Measurements from ENCODE around the gene ECT2L. TPM values are rescaled to one million over a fixed set of nuclear protein-coding genes. Genes with fewer than 3 reads are reported as not detected.
A peak's percentile ranks its signal among the peaks of the same experiment; 100 is the strongest.

ECT2L gene
- total and polyA plus RNA-seq, 2 of the 4 experiments (the other 2 are of a cell fraction) = not detected

DNA sequence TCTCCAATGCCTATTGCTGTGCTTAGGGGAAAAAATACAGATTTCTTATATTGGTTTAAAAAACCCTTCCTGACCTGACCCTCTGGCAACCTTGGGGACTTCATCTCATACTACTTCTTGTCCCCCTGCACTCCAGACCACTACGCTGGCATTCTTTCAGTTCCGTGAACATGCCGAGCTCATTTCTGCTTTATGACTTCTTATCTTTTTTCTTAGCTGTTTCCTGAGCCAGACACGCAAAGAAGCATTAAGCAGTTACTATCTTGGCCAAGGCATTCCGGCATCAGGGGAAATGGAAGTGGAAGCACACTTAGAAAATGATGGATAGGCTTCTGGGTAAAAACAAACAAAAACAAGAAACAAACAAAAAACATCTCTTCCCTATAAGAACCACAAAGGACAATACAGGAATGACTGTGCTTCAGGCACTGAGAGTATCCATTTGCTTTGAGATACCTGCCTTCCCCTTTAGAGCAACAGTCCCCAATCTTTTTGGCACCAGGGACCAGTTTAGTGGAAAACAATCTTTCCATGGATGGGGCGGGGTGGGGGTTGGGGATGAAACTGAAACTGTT, 26.7 kb upstream of the ECT2L start:
- Histone ChIP-seq H2BK120ac (ENCODE audit: low read depth, low read length) (no peak overlapping the region), H3K79me1 (ENCODE audit: low read depth in 1 of 2, low read length in 2 of 2) (peaks cover 4 to 10% of the 10 kb centered on the region in 2 experiments; a peak in 2 of 4 replicates), H3K14ac (replicated peaks; ENCODE audit: low read depth, low read length) (no peak overlapping the region), H2AK9ac (replicated peaks; ENCODE audit: low read depth, low read length, poor library complexity) (no peak overlapping the region), H3K9me3 (ENCODE audit: control insufficient read depth, insufficient read depth, low read length) (no peaks in the 10 kb centered on the region), H3K56ac (ENCODE audit: extremely low read depth, insufficient read depth, low read length) (no peak overlapping the region), H3K23ac (ENCODE audit: low read depth, low read length) (0 out of 2 replicates have a peak overlapping the region, but pooled peaks have one; percentile 37), H4K8ac (ENCODE audit: low read depth in 2 of 2, low read length in 2 of 2) (no peak overlapping the region), H2BK5ac (ENCODE audit: low read depth, low read length, poor library complexity, severe bottlenecking) (no peak overlapping the region), H2AK5ac (ENCODE audit: low read depth, low read length) (no peak overlapping the region), H4K5ac (ENCODE audit: low read depth, low read length) (no peak overlapping the region), H3K27me3 (ENCODE audit: control insufficient read depth, insufficient read depth, low read length) (no peaks in the 10 kb centered on the region), H3K4ac (ENCODE audit: low read depth, low read length) (no peak overlapping the region), H3K9me1 (ENCODE audit: insufficient read depth, low read length) (no peaks in the 10 kb centered on the region), H3K36me3 (ENCODE audit: control insufficient read depth, insufficient read depth, low read length) (no peaks in the 10 kb centered on the region), H2BK15ac (ENCODE audit: low read depth, low read length) (no peak overlapping the region), H3K9ac (ENCODE audit: low read depth, low read length) (no peak overlapping the region), H2AFZ (replicated peaks; ENCODE audit: low read length, poor library complexity) (no peak overlapping the region), H4K91ac (ENCODE audit: insufficient read depth, low read depth, low read length) (no peak overlapping the region), H2BK20ac (ENCODE audit: low read depth, low read length) (no peak overlapping the region), H3K18ac (ENCODE audit: low read depth, low read length) (no peak overlapping the region), H3K4me1 (ENCODE audit: control insufficient read depth, insufficient read depth, low read length) (no peaks in the 10 kb centered on the region), H4K20me1 (ENCODE audit: insufficient read depth, low read length) (no peaks in the 10 kb centered on the region), H3K4me3 (ENCODE audit: insufficient read depth, low read depth, low read length) (no peak overlapping the region), H3K27ac (ENCODE audit: insufficient read depth, low read length) (no peak overlapping the region), H3K4me2 (ENCODE audit: low read depth, low read length) (no peak overlapping the region)
- in situ Hi-C loops (cut with MboI; ENCODE audit: low sequenced_read_pairs) (loop anchor here (5.0 kb wide), 1 partner anchor 652 kb away; no protein-coding TSS in a partner anchor), intact Hi-C loops (cut with micrococcal nuclease) (loop anchor here (5.0 kb wide), 1 partner anchor 652 kb away; no protein-coding TSS in a partner anchor), dilution Hi-C loops (cut with HindIII; ENCODE audit: low sequenced_read_pairs, unreplicated experiment) (no loop called here)
- TF ChIP-seq FOS (IDR thresholded peaks at IDR 0.05; ENCODE audit: low read depth, low read length) = no peak
- TF ChIP-seq NFE2L2 (IDR thresholded peaks at IDR 0.05; ENCODE audit: low read depth, low read length) = no peak
- no peak for TF ChIP-seq POLR2A (IDR thresholded peaks at IDR 0.05; ENCODE audit: low read depth, low read length)
- no peak for TF ChIP-seq CEBPB (IDR thresholded peaks at IDR 0.05; ENCODE audit: low read depth, low read length)
- ChIA-PET POLR2A (ENCODE audit: unreplicated experiment) (no interaction called here), CTCF (interaction anchor here (1.4 kb wide), 1 partner anchor 13 kb away, joined by 5 read pairs; no protein-coding TSS in a partner anchor)
- no TSS peak for BruUV-seq (replicated peaks)
- 100% methylated on average over 1 of the region's 6 CpGs; no CpG with 5 or more reads in 1 of the 2 experiments for WGBS, 2 experiments (ENCODE audit: extremely low coverage in 2 of 2, insufficient read length in 1 of 2)
- no peak for ATAC-seq (ENCODE audit: low read depth)
- DNase-seq = no peak
